ENCODE measurements around the gene BCL2.

- TF ChIP-seq CTCF (IDR thresholded peaks at IDR 0.05) (no peak), ZFX (IDR thresholded peaks at IDR 0.05; ENCODE audit: borderline replicate concordance) (no peak)
Measured at GRCh38 chr18:63210521-63210920, 109.0 kb downstream of the BCL2 start.
